HG03457 (cell line): ENCODE data around the gene RBM39.
"Not testable (repeated sequence)": the region's sequence is repeated elsewhere in the genome, so short reads cannot be mapped to it uniquely, and the experiment has no call there.

Experiments
- ATAC-seq: cut with Tn5 transposase; IDR thresholded peaks from one replicate; pipeline ENCODE4 v1.9.1; 2021; ENCODE audit warnings: moderate number of reproducible peaks; ENCODE audit not compliant: unreplicated experiment

RBM39 gene

DNA sequence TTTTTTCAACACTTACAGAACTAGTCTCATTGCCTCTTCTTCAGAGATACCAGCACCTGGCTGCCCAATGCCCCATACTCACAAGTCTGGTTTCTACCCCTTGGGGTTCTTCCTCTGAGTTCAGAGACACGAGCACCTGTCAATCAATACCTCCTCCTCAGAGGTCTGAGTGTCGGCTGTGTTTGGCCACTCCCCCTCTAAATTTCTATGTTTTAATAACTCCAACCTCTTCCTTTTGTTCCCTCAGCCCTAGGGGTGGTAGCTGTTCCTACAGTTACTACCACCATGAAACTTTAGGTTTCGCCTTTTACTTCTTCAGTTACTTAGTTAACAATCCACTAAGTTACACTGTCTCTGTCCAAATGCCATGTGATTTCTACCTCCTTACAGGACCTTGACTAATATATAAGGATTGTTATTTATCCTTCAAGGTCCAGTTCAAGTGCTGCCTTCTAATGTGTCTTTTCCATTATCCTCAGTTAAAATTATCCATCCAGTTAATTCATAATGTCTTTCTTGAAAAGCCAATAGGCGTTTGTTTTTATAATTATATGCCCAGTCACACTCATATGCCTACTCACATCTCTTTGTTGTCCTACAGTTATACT lies 15.1 kb upstream of the RBM39 start:
- ATAC-seq, result no peak

DNA sequence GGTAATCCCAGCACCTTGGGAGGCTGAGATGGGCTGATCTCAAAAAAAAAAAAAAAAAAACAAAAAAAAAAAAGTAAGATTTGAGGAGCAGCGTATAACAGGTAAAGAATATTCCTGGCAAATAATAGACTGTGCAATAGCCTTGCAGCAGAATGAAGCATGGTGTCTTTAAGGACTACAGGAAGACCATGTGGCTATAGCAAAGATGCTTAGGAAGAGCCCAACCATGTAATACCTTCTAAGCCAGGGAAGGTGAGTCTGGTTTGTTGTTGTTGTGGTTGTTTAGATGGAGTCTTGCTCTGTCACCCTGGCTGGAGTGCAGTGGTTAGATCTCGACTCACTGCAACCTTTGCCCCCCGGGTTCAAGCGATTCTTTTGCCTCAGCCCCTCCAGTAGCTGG lies 14.3 kb upstream of the RBM39 start:
- ATAC-seq, result no peak

DNA sequence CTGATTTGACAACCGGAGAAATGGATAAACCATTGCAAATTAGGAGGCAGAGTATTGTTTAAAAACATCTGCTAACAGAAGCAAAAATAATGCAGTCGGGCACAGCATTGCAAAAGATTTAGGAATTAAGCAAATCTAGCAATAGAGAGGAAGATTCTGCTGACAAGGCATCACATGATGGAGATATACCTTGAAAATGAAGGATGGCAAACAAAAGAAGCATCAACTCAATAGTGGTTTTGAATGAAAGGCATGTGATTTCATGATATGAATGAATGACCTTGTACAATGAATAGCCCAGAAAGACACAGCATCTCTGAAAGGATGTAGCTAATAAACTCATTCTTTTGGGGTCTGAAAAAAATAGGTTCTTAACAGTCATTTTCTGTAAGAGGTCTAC lies 8.6 kb upstream of the RBM39 start:
- ATAC-seq, result no peak

DNA sequence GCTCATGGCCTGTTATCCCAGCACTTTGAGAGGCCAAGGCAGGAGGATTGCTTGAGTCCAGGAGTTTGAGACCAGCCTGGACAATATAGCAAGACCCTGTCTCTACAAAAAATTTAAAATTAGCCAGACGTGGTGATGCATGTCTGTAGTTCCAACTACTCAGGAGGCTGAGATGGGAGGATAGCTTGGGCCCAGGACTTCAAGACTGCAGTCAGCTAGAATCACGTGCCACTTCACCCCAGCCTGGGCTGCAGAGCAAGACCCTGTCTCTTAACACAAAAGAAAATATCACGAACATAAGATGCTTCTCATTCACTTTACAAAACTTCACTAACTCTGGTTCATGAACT lies 2.4 kb upstream of the RBM39 start:
- not testable (repeated sequence) for ATAC-seq

DNA sequence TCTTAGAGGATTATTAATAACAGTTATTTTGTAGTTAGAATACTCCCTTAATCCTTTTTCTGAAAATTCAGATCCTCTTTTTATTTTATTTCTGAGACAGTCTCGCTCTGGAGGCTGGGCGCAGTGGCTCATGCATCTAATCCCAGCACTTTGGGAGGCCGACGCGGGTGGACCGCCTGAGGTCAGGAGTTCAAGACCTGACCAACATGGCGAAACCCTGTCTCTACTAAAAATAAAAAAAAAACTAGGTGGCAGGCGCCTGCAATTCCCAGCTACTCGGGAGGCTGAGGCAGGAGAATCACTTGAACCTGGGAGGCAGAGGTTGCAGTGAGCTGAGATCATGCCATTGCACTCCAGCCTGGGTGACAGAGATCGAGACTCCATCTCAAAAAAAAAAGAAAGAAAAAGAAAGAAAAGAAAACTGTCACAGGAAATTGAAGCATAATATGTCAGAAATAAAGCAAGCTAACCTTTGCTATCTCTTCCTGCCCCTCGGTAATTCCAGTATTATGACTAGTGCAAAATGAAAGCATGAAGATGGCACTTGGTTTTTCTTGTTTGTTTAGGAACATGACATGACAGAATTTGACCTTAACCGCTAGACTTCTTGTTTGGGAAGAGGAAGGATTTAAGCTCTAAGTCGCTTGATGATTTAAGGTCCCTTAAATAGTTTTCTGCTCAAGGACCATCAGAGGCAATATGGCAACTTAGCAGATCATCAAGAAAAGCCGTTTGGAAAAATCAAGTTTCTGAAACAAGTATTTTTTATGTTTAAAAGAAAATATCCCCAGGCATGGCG lies 1.8 kb upstream of the RBM39 start:
- no peak for ATAC-seq

DNA sequence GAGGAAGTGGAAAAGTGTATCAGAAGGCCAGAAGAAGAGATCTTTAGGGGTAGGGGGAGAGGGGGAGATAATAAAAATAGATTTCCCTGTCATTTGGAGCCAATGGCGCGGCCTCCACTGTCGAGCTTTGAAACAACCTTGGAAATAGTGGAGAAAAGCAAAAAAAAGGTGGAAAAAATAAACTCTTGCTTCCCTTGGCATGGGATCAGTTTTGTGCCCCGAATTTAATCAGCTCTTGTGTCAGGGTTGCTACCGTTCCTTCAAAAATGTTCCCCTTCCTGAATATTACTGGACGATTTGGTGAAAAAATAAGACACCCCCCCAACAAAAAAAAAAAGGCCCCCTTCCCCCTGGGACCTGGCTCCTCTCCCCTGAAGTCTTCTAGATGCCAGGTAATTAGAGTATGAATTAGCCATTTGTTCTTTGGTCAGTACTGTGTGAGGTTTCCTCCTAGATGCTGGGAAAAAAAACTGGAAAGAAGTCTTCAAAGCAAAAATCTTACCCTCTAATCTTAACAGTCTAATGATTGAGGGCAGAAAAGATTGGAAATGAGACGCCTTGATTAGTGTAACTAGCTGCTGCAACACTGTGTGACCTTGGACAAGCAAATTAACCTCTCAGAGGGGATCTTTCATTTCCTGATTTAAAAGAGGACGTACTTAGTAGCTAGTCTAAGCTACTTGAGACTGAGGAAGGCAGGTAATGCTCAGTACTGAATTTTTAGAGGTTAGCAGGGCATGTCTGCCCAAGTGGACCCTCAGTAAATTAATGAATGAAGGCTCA lies 872 bp upstream of the RBM39 start:
- no peak for ATAC-seq

DNA sequence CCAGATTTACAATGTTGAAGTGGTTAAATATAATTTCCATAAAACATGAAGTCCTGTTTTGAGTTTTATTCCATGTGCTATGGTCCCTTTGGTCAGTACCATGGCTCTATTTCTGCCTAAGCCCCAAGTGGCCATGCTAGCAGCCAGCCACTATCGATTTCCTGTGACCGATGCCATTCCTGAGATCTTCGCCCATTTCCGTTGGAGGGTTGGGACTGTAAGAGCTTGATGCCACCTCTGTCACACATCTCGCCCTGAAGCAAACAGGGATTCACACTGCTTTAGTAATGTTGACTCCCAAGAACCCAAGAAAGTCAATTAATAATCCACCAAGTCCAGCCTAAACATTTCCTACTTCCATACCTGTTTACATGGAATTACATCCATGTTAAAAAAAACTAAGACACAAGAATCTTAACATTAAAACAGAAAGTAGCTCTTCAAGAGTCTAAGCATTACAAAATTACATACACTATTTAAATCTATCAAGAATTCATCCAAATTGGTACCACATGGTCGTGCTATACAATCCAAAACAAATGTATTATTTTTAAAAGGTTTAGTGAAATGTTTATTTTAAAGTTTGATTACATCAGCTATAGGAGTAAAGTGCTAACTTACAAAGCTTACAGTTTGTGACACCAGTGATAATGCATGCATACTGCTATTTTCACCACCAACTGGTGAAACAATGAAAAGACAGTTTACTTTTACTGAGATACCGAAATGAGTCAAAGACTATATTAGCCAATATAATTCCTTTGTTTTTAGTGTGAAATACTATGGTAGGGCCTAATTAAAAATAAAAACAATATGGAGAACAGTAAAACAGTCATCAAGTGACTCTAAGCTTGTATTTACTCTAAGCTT lies 2.5 kb downstream of the RBM39 start:
- ATAC-seq, result no peak

DNA sequence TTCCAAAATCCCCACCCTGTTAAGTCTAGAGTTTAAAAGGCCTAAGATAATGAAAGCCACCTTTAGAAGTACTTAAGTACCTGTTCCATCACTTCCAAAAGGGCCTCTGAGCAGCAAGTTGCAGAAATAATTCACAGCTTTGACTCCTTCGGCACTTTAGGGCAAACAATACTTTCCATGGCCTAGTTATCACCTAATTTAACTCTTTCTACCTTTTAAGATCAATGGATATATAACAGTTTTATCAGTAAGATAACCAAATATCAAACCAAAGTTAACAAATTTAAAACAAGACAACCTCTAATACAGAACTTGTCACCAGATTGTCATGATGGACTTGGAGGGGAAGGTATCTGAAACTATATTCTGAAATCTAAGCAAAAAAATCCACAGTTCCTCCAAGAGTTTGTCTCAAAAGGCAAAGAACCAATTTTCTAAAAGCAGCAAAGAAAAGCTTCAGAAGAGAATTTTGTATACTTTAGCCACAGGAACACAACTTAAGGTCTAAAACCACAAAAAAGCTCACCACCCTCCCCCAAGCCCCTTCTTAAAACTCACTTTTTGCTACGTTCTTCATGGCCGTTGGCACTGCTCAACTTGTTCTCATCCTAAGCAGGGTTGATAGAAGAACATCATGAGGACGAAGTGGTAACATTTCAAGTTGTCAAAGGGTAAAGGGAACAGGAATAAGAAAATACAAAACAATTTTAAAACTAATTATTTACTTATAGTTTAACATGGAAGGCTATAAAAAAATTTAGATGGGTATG lies 3.5 kb downstream of the RBM39 start:
- no peak for ATAC-seq

DNA sequence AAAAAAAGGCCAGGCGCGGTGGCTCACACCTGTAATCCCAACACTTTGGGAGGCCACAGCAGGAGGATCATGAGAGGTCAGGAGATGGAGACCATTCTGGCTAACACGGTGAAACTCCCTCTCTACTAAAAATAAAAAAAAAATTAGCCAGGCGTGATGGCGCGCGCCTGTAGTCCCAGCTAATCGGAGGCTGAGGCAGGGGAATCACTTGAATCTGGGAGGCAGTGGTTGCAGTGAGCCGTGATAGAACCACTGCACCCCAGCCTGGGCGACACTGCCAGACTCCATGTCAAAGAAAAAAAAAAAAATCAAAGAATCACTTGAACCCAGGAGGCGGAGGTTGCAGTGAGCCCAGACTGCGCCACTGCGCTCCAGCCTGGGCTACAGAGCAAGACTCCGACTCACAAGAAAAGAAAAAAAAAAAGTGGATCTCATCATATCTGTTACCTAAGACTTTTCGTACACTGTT lies 4.2 kb downstream of the RBM39 start:
- no peak for ATAC-seq

DNA sequence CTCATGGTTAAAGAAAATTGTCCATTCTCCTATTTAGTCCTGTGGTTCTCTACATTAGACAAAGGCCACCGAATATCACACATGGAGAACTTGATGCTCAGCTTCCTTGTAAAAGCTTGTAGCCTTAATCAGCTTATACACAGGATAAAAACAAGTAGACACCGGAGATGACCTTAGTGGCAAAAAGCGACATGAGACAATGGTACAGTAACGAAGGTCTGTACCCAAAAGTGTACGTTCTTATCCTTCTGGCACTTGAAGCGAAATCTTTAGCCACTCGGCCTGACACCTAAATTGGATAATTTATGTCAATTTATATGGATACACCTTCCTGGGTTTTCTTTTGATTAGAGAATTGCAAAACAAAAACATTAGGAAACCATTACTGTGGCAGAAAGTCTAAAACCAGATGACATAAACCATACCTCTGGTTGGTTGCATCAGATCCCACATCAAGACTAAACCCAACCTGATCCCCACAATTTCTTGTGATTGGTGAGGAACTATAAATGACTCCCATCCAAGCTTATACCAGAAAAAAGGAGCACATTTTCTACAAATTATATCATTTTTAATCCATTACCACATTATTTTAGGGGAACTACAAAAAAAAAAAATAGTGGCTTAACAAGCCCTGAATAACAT lies 6.1 kb downstream of the RBM39 start:
- ATAC-seq, result no peak

DNA sequence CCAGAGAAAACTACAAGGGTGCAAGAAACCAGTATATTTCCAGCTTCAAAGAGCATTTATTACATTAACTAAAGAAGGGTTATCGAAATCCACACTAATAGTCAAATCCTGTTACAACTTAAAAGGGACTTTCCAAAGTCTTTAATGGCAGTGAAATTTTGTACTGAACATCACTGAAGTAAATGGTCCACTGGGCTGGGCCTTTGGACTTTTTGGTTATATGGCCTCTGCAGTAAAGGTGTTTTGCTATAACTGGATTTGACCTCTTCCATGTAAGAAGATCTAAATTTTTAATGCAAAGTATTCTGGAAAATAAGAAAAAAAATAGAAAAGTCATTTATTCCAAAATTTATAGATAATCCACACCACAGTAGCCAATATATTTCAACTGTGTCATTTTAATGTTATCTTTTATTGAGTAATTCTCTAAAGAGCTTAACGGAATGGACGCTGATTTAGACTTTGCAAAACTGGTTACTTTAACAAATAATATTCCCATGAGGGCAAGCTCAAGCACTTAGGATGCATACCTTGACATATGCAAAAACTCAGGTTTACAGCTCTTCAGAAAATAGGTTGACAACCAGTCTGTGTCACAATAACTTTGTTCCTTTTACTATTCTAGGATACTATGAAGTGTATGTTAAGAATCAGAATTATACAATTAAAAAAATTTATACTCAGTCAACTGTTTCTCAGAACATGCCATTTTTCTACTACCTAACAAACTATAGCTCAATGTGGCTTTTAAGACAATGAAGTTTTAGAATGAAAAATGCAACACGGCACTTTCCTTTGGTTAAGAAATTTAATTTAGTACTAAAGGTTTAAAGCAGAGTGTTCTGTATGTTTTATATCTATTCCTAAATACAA lies 7.0 kb downstream of the RBM39 start:
- ATAC-seq, result no peak

DNA sequence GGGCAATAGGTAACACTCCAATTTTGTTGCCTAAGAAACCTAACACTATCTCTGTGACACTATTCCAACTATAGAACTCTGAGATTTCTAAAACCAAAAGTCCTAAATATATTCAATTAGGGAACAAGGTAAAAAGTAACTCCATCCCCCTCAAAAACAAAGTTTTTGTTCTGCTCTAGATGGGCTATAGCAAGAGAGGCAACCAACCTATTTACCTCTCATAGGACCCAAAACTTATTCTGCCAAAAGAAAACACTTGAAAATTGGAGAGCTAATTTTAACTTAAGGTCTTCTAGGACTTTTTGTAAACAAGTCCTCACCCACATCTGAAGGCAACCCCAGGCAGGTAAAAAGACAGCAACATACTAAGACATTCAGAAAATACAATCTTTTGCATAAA lies 7.7 kb downstream of the RBM39 start:
- ATAC-seq, result no peak

DNA sequence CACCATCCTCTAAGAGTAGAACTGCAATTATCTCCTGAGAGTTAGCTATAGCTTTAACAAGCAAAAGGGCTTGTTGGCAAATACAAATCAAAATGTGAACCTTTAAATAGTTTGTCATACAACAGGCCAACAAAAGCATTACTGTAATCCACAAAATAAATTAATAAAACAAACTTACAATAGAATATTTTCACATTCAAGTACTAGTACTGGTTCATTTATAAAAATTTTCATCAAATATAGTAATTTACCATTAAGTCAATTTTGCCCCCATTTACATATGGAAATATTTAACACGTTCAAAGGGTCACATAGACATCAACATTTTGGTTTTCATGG lies 9.4 kb downstream of the RBM39 start:
- no peak for ATAC-seq

DNA sequence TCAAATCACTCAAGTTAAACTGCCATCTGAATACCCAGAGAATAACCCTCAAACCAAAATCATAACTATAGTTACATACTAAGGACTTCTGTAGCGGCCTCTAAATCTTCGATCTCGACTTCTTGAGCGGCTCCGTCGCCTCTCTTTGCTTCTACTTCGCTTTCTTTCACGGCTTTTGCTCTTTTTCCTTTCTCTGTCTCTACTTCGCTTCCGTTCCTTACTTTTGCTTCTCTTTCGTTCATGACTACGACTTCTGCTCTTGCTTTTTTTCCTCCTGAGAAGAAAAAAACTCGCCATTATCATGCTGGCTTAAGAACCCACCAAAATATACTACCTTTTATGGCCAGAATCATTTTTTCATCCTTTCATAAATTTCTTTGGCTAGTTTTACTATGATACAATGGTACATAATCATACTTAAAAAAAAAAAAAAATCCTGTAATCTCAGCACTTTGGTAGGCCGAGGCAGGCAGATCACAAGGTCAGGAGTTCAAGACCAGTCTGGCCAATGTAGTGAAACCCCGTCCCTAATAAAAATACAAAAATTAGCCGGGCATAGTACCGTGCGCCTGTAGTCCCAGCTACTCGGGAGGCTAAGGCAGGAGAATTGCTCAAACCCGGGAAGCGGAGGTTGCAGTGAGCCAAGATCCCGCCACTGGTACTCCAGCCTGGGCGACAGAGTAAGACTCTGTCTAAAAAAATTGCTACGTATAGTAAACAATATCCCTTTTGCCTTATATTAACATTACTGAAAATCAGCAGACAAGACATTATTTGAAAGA lies 10.0 kb downstream of the RBM39 start:
- no peak for ATAC-seq

DNA sequence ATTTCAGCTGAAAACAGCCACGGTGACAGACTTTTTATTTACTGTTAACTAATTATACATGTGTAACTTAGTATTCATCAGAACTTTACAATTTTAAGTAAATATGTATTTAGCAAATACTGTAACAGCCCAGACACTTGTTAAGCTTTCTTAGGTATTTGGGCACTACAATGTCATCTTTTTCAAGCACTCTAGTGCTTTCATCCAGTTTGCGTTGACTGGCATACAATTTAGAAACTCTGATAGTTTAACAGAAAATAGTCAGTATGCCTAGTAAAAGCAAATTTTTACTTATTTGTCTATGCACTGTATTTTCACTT lies 10.6 kb downstream of the RBM39 start:
- no peak for ATAC-seq

DNA sequence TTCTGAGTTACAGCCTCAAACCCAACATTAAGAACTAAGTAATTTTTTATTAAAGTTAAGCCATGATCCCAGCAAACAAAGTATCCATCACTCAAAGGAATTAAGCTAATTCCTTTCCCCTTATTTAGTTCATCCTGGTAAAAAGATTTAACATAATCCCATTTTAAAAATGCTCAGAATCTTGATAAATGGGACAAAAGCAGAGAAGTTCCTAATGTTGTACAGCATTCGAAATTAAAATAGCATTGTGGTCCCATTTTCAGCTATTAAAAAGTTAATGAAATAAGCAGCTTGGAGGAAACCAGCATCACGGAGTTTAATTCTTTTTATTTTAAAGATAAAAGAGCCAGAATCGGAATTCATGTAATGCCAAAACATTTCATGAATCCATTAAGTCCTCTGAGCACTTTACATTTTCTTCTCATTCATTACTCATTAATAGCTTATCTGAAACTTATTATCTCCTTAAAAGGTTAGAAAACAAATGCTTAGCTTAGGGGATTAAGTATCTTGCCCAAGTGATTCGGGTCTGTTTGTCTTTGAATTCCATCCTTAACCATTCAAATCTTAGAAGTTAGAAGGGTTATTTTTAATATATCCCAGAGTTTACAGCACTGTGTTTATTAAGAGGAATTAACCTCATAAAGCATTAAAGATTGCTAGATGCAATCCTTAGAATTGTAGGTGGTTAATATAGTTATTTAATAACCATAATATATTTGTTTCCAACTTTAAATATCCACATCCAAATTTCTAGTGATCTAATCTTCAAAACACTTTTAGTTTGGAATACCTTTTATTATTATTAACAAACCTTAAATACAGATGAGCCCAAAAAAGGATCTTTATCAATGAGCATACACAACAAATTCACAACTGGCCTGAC lies 11.2 kb downstream of the RBM39 start:
- ATAC-seq, result no peak

DNA sequence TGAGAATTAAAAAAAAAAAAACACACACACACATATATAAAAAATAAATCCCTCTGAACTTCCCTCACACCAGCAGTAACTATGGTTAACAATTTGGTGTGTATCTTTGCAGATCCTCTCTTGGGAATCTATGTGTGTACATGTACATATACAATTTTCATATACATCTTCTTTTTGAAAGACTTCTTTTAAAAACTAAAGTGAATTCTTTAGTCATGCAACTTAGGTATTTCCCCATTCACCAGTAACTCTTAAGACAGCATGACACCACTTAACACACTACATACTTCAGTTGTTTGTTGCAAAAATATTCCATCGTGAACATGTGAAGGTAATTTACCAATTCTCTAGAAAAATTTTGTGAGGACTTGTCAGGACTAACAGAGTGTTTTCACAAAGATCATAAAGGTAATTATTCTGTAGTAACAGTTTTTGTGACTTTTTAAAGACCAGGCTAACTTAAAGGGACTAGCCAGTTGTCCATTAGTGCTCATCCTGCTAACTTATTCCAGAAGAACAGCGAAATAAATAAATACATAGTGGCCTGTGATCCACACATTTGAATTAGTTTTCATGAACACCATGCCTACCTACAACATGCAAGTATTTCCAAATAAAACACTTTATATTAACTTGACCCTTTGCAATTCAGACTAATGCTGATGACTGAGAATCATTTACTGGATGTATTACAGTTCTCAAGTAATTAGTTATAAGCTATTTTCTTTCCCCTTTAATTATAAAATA lies 12.1 kb downstream of the RBM39 start:
- no peak for ATAC-seq
